B cell (primary cell): ENCODE results near the gene TNXB. TPM values are rescaled to one million over a fixed set of nuclear protein-coding genes. Genes with fewer than 3 reads are reported as not detected.
"Not testable (repeated sequence)": the region's sequence is repeated elsewhere in the genome, so short reads cannot be mapped to it uniquely, and the experiment has no call there.

ENCODE experiments used
- ATAC-seq: fragments of 200-7000 bp; cut with Tn5 transposase; one replicate; pipeline ENCODE4 v1.10.0; 2021; ENCODE audit warnings: low read depth, mild to moderate bottlenecking, moderate number of reproducible peaks, moderate library complexity
- CTCF ChIA-PET: fragments of 350-600 bp; sonication (Branson Sonifier 250); formaldehyde crosslinking; loops from one replicate; lab custom pipeline; 2021; ENCODE audit warnings: antibody characterized with exemption, inconsistent platforms; lab: Charles Lee
- POLR2A ChIA-PET: fragments of 350-600 bp; sonication (Branson Sonifier 250); formaldehyde crosslinking; loops from one replicate; lab custom pipeline; 2021; ENCODE audit warnings: antibody characterized with exemption; lab: Charles Lee
- DNase-seq: peaks from one replicate; pipeline ENCODE4 v3.0.0; 2013
- H2AFZ ChIP-seq: 2 replicates; pipeline ENCODE4 v1.6.1; 2012; ENCODE audit warnings: mild to moderate bottlenecking, low read depth, low read length; ENCODE audit not compliant: insufficient read depth, poor library complexity, severe bottlenecking
- H3K27ac ChIP-seq, 2 donors: 1 replicate in 1 of 2; 2 replicates in 1 of 2; pipeline ENCODE4 v1.5.1; 2012 to 2013; ENCODE audit warnings: low read length in 2 of 2, mild to moderate bottlenecking in 2 of 2, moderate library complexity in 1 of 2
- H3K27me3 ChIP-seq, 4 experiments: fragments of 200-600 bp in 1 of 4; sonication (generic) in 1 of 4; replicated peaks in 1 of 4; 1 replicate in 2 of 4; 2 replicates in 2 of 4; pipeline versions ENCODE4 v1.6.1 to v1.7.0; 2013 to 2016; ENCODE audit warnings: low read length in 3 of 4, mild to moderate bottlenecking in 2 of 4, mixed read lengths in 1 of 4, moderate library complexity in 1 of 4; ENCODE audit not compliant: insufficient read depth in 4 of 4, control insufficient read depth in 3 of 4; ENCODE audit errors: control extremely low read depth in 1 of 4
- H3K36me3 ChIP-seq, 2 experiments: replicated peaks in 1 of 2; 1 replicate in 1 of 2; 2 replicates in 1 of 2; pipeline versions ENCODE4 v1.6.1 to v1.7.1; 2013; ENCODE audit warnings: low read length in 1 of 2; ENCODE audit not compliant: insufficient read depth in 2 of 2, control insufficient read depth in 1 of 2; ENCODE audit errors: control extremely low read depth in 1 of 2, extremely low read depth in 1 of 2
- H3K4me1 ChIP-seq, 2 donors: fragments of 200-600 bp in 1 of 2; sonication (generic) in 1 of 2; 1 replicate in 1 of 2; 2 replicates in 1 of 2; pipeline versions ENCODE4 v1.5.1 to v1.6.1; 2013 to 2017; ENCODE audit warnings: low read length in 2 of 2; ENCODE audit not compliant: control insufficient read depth in 2 of 2, insufficient read depth in 2 of 2
- H3K4me2 ChIP-seq: replicated peaks from 2 replicates; pipeline ENCODE3; 2012; ENCODE audit warnings: mild to moderate bottlenecking, low read depth, low read length; ENCODE audit not compliant: poor library complexity, severe bottlenecking
- H3K4me3 ChIP-seq, 5 experiments: fragments of 200-600 bp in 1 of 5; sonication (generic) in 1 of 5; 1 replicate in 3 of 5; 2 replicates in 2 of 5; pipeline versions ENCODE4 v1.5.1 to v1.7.0; 2011 to 2016; ENCODE audit warnings: low read length in 4 of 5, mild to moderate bottlenecking in 4 of 5, low read depth in 2 of 5, control low read depth in 1 of 5, moderate library complexity in 1 of 5; ENCODE audit not compliant: insufficient read depth in 1 of 5; ENCODE audit errors: control extremely low read depth in 1 of 5, extremely low read depth in 1 of 5
- H3K79me2 ChIP-seq: fragments of 200-600 bp; sonication (generic); one replicate; pipeline ENCODE4 v1.6.0; 2016; ENCODE audit warnings: low read length; ENCODE audit not compliant: control insufficient read depth, insufficient read depth
- H3K9ac ChIP-seq: fragments of 200-600 bp; sonication (generic); 2 replicates; pipeline ENCODE4 v1.6.1; 2017; ENCODE audit warnings: mild to moderate bottlenecking, low read length, moderate library complexity
- H3K9me3 ChIP-seq, 3 donors: one replicate each; pipeline versions ENCODE4 v1.6.1 to v1.7.1; 2013; ENCODE audit warnings: low read length in 2 of 3; ENCODE audit not compliant: control insufficient read depth in 2 of 3, insufficient read depth in 1 of 3; ENCODE audit errors: control extremely low read depth in 1 of 3
- H4K20me1 ChIP-seq: 2 replicates; pipeline ENCODE4 v1.6.0; 2012; ENCODE audit warnings: mild to moderate bottlenecking, low read length; ENCODE audit not compliant: insufficient read depth, control insufficient read depth, poor library complexity, severe bottlenecking
- H3K27ac Mint-ChIP-seq: one replicate; pipeline ENCODE4 v1.8.0; 2021; ENCODE audit warnings: mixed read lengths
- H3K27me3 Mint-ChIP-seq: one replicate; pipeline ENCODE4 v1.8.0; 2021; ENCODE audit warnings: mixed read lengths
- H3K4me1 Mint-ChIP-seq: one replicate; pipeline ENCODE4 v1.8.0; 2021; ENCODE audit warnings: mixed read lengths
- H3K4me3 Mint-ChIP-seq: one replicate; pipeline ENCODE4 v1.8.0; 2021; ENCODE audit warnings: mixed read lengths
- H3K9me3 Mint-ChIP-seq: one replicate; pipeline ENCODE4 v1.8.0; 2022; ENCODE audit warnings: mixed read lengths; ENCODE audit not compliant: insufficient read depth
- WGBS: methylation state at CpG from one replicate; pipeline ENCODE4 v1.1.5; 2013; ENCODE audit warnings: missing lambda C conversion rate; ENCODE audit not compliant: insufficient coverage; 5-methylcytosine and 5-hydroxymethylcytosine counted together
- intact Hi-C: fragments of 100-400 bp; cut with micrococcal nuclease; formaldehyde crosslinking; loops from one replicate; pipeline ENCODE4 v1.10.0; 2022
- polyA plus RNA-seq: library from polyadenylated mRNA; depleted of rRNA; stranded (reverse); fragments of >200 nt; gene quantifications from 2 replicates; pipeline ENCODE4 v1.2.3, GENCODE V29; 2012
- small RNA-seq: library from RNA; depleted of rRNA; stranded (forward); fragments of <200 nt; gene quantifications from one replicate; pipeline ENCODE3, GENCODE V24; 2012; ENCODE audit warnings: low replicate concordance, low read depth; ENCODE audit not compliant: insufficient read length
- total RNA-seq, 2 donors: library from RNA; stranded (reverse); fragments of 120-200 nt in 1 of 2; gene quantifications; 1 replicate in 1 of 2; 2 replicates in 1 of 2; pipeline versions ENCODE4 v1.2.3 to v1.2.4, GENCODE V29; 2013 to 2022

Gene TNXB
- total and polyA plus RNA-seq, 2 donors (not counting 1 experiment from before 2014, with no cell fraction given): 1.4 to 19.0 TPM

- H3K27me3 Mint-ChIP-seq, H3K27ac Mint-ChIP-seq, ATAC-seq, H3K4me2 ChIP-seq, CTCF ChIA-PET, H4K20me1 ChIP-seq, H3K4me1 ChIP-seq, intact Hi-C loops, H3K4me3 ChIP-seq, H2AFZ ChIP-seq, H3K27ac ChIP-seq, H3K9me3 Mint-ChIP-seq, H3K36me3 ChIP-seq, DNase-seq, H3K9ac ChIP-seq, POLR2A ChIA-PET, H3K4me3 Mint-ChIP-seq, H3K4me1 Mint-ChIP-seq, H3K79me2 ChIP-seq, H3K27me3 ChIP-seq, H3K9me3 ChIP-seq: not testable (repeated sequence)
- WGBS: no CpG with 5 or more reads among the region's 14 CpGs
Observed at GRCh38 chr6:31994421-31994820, 114.7 kb downstream of the TNXB start.

Small RNAs within 50 kb of the gene (small RNA-seq; reads per million reads assigned to genes)
- not detected for gene RNA5SP206

Other genes with a start within 250 kb of the TNXB start
- 25.3 and 26.0 TPM in 2 replicates for gene NEU1, start 246.5 kb downstream of the TNXB start, total RNA-seq
- gene NEU1, start 246.5 kb downstream of the TNXB start, polyA plus RNA-seq: 35.1 and 47.2 TPM in 2 replicates
- not detected in 2 replicates for gene SLC44A4, start 230.3 kb downstream of the TNXB start, total RNA-seq
- not detected in 2 replicates for gene SLC44A4, start 230.3 kb downstream of the TNXB start, polyA plus RNA-seq
- 86.1 and 87.4 TPM in 2 replicates for gene EHMT2, start 211.6 kb downstream of the TNXB start, total RNA-seq
- gene EHMT2, start 211.6 kb downstream of the TNXB start, polyA plus RNA-seq: 96.4 and 108 TPM in 2 replicates
- gene ZBTB12, start 207.3 kb downstream of the TNXB start, total RNA-seq: 8.1 and 8.9 TPM in 2 replicates
- 1.2 and 1.4 TPM in 2 replicates for gene ZBTB12, start 207.3 kb downstream of the TNXB start, polyA plus RNA-seq
- gene C2, start 181.6 kb downstream of the TNXB start, total RNA-seq: 1.3 and 3.4 TPM in 2 replicates
- 0.23 and 0.28 TPM in 2 replicates for gene C2, start 181.6 kb downstream of the TNXB start, polyA plus RNA-seq
- gene CFB, start 163.2 kb downstream of the TNXB start, total RNA-seq: not detected in 2 replicates
- 0.09 TPM in 1 of 2 replicates, not detected in the other for gene CFB, start 163.2 kb downstream of the TNXB start, polyA plus RNA-seq
- gene NELFE, start 150.4 kb downstream of the TNXB start, total RNA-seq: 48.6 and 53.7 TPM in 2 replicates
- 39.0 and 40.0 TPM in 2 replicates for gene NELFE, start 150.4 kb downstream of the TNXB start, polyA plus RNA-seq
- 119 and 122 TPM in 2 replicates for gene SKIC2, start 150.2 kb downstream of the TNXB start, total RNA-seq
- gene SKIC2, start 150.2 kb downstream of the TNXB start, polyA plus RNA-seq: 93.1 and 114 TPM in 2 replicates
- gene DXO, start 137.2 kb downstream of the TNXB start, total RNA-seq: 33.9 and 36.1 TPM in 2 replicates
- gene DXO, start 137.2 kb downstream of the TNXB start, polyA plus RNA-seq: 139 and 150 TPM in 2 replicates
- gene C4A, start 127.3 kb downstream of the TNXB start, total RNA-seq: 10.5 and 11.1 TPM in 2 replicates
- gene C4A, start 127.3 kb downstream of the TNXB start, polyA plus RNA-seq: 9.0 and 9.9 TPM in 2 replicates
- gene C4B, start 94.5 kb downstream of the TNXB start, total RNA-seq: 3.8 and 7.4 TPM in 2 replicates
- 4.7 and 9.0 TPM in 2 replicates for gene C4B, start 94.5 kb downstream of the TNXB start, polyA plus RNA-seq
- 0.51 TPM in 1 of 2 replicates, not detected in the other for gene CYP21A2, start 70.9 kb downstream of the TNXB start, total RNA-seq
- 0.17 TPM in 1 of 2 replicates, not detected in the other for gene CYP21A2, start 70.9 kb downstream of the TNXB start, polyA plus RNA-seq
- gene ATF6B, start 18.9 kb upstream of the TNXB start, total RNA-seq: 201 and 206 TPM in 2 replicates
- gene ATF6B, start 18.9 kb upstream of the TNXB start, polyA plus RNA-seq: 137 and 180 TPM in 2 replicates
- gene FKBPL, start 20.9 kb upstream of the TNXB start, total RNA-seq: 4.6 and 4.7 TPM in 2 replicates
- gene FKBPL, start 20.9 kb upstream of the TNXB start, polyA plus RNA-seq: 3.1 and 4.1 TPM in 2 replicates
- not detected in 2 replicates for gene PRRT1, start 42.6 kb upstream of the TNXB start, total RNA-seq
- 0.19 TPM in 1 of 2 replicates, not detected in the other for gene PRRT1, start 42.6 kb upstream of the TNXB start, polyA plus RNA-seq
- 2.7 and 4.2 TPM in 2 replicates for gene PPT2, start 44.8 kb upstream of the TNXB start, total RNA-seq
- 1.2 and 1.6 TPM in 2 replicates for gene PPT2, start 44.8 kb upstream of the TNXB start, polyA plus RNA-seq
- gene EGFL8, start 55.3 kb upstream of the TNXB start, total RNA-seq: 3.9 and 4.5 TPM in 2 replicates
- 0.91 and 2.7 TPM in 2 replicates for gene EGFL8, start 55.3 kb upstream of the TNXB start, polyA plus RNA-seq
- gene AGPAT1, start 66.7 kb upstream of the TNXB start, total RNA-seq: 27.4 and 29.8 TPM in 2 replicates
- gene AGPAT1, start 66.7 kb upstream of the TNXB start, polyA plus RNA-seq: 27.2 and 37.1 TPM in 2 replicates
- 39.0 and 40.7 TPM in 2 replicates for gene RNF5, start 69.1 kb upstream of the TNXB start, total RNA-seq
- gene RNF5, start 69.1 kb upstream of the TNXB start, polyA plus RNA-seq: 25.0 and 25.5 TPM in 2 replicates
- 36.4 and 38.8 TPM in 2 replicates for gene AGER, start 74.9 kb upstream of the TNXB start, total RNA-seq
- gene AGER, start 74.9 kb upstream of the TNXB start, polyA plus RNA-seq: 29.9 and 31.6 TPM in 2 replicates
- 180 and 188 TPM in 2 replicates for gene PBX2, start 80.9 kb upstream of the TNXB start, total RNA-seq
- gene PBX2, start 80.9 kb upstream of the TNXB start, polyA plus RNA-seq: 128 TPM in 2 replicates
- 184 and 194 TPM in 2 replicates for gene GPSM3, start 83.3 kb upstream of the TNXB start, total RNA-seq
- 254 and 299 TPM in 2 replicates for gene GPSM3, start 83.3 kb upstream of the TNXB start, polyA plus RNA-seq
- 10.2 and 10.3 TPM in 2 replicates for gene NOTCH4, start 114.7 kb upstream of the TNXB start, total RNA-seq
- 6.3 and 11.5 TPM in 2 replicates for gene NOTCH4, start 114.7 kb upstream of the TNXB start, polyA plus RNA-seq